Skeletal muscle tissue (tissue), 4 donors: Measurements from ENCODE around the gene MRGPRF. TPM values are rescaled to one million over a fixed set of nuclear protein-coding genes. Genes with fewer than 3 reads are reported as not detected.

Source experiments
- H3K27ac ChIP-seq: one replicate; pipeline ENCODE4 v1.7.0; 2013; ENCODE audit warnings: mild to moderate bottlenecking, low read depth, low read length, inconsistent platforms
- H3K27me3 ChIP-seq, 3 donors: one replicate each; pipeline ENCODE4 v1.7.0; 2013; ENCODE audit warnings: low read length in 3 of 3; ENCODE audit not compliant: control insufficient read depth in 3 of 3, insufficient read depth in 3 of 3
- H3K36me3 ChIP-seq, 3 donors: one replicate each; pipeline ENCODE4 v1.7.0; 2013; ENCODE audit warnings: low read length in 3 of 3; ENCODE audit not compliant: control insufficient read depth in 3 of 3, insufficient read depth in 3 of 3
- H3K4me1 ChIP-seq, 3 donors: one replicate each; pipeline ENCODE4 v1.7.0; 2013; ENCODE audit warnings: low read length in 3 of 3, mild to moderate bottlenecking in 3 of 3; ENCODE audit not compliant: control insufficient read depth in 3 of 3, insufficient read depth in 3 of 3
- H3K4me3 ChIP-seq, 3 donors: one replicate each; pipeline ENCODE4 v1.7.0; 2013; ENCODE audit warnings: low read length in 3 of 3
- H3K9ac ChIP-seq, 3 donors: one replicate each; pipeline ENCODE4 v1.7.0; 2013; ENCODE audit warnings: low read length in 3 of 3, mild to moderate bottlenecking in 3 of 3, moderate library complexity in 2 of 3, low read depth in 1 of 3
- H3K9me3 ChIP-seq, 3 donors: one replicate each; pipeline ENCODE4 v1.7.0; 2013; ENCODE audit warnings: low read length in 3 of 3; ENCODE audit not compliant: control insufficient read depth in 3 of 3
- total RNA-seq: library from RNA; depleted of rRNA; stranded (reverse); fragments of >200 nt; gene quantifications from one replicate; pipeline ENCODE4 v1.2.3, GENCODE V29; 2014
- donor health status: Osteomylitis.

MRGPRF gene
- total RNA-seq, 1 donor from 2014 or later = 16.7 TPM

DNA sequence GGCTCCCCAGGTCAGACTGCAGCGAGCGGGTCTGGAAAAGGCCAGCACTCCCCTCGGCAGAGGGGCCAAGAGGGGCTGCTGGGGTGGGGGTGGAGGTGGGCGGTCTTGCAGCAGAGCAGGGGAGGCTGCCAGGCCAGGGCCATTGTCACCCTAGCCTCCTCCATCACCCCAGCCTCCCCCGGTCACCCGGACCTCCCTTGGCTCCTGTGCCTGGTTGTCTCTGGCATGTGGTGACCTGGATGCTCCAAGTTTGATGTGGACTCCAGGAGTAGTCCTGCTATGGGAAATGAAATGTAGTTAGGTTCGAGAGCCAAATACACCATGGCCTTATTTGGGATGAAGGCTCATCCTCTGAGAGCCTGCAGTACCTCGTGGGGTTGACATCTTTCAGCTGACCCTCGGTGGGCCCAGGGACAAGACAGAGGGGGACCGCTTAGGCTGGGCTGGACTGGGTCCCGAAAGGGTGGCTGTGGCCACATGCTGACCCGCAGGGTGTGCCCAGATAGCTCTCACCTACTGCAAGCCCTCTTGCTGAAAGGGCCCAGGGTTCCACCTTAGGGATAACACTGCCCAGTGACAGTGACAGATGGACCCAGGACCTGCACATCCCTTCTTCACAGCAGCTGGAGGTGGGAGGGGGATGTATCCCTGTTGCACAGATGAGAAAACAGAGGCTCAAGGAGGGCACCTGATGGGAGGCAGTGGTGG, 56.3 kb downstream of the MRGPRF start:
- Histone ChIP-seq H3K27me3 (peaks cover 4 to 19% (median 8%) of the 10 kb centered on the region in 3 donors), H3K27ac (no peak overlapping the region), H3K36me3 (no peaks in the 10 kb centered on the region), H3K9me3 (no peaks in the 10 kb centered on the region), H3K4me1 (peaks cover 0 to 8% (median 3%) of the 10 kb centered on the region in 3 donors), H3K9ac (no peak overlapping the region), H3K4me3 (no peak overlapping the region)

GRCh38 chr11:68956142-68956541, 56.9 kb downstream of the MRGPRF start:
- Histone ChIP-seq H3K36me3 (no peaks in the 10 kb centered on the region), H3K27ac (no peak overlapping the region), H3K4me1 (peaks cover 0 to 8% (median 3%) of the 10 kb centered on the region in 3 donors), H3K4me3 (no peak overlapping the region), H3K9ac (no peak overlapping the region), H3K9me3 (no peaks in the 10 kb centered on the region), H3K27me3 (peaks cover 4 to 17% (median 6%) of the 10 kb centered on the region in 3 donors)

DNA sequence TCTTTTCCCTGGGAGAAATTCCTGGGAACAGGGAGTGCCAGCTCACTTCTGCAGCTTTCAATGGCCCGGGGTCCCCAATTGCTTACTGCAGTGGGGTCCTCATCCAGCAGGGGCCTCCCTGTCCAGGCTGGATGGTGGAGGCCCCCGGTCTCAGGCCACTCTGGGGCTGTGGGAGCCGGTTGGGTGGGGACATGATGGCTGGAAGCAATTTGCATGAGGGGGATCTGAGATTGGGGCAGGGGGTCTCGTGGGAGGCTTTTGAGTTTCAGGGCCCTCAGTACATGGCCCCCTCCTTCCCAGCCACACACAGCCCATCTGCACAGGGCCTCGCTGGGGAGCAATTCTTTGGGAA, 57.5 kb downstream of the MRGPRF start:
- no peak overlapping the region for H3K9ac ChIP-seq
- H3K9me3 ChIP-seq = no peaks in the 10 kb centered on the region
- H3K27me3 ChIP-seq = peaks cover 0 to 12% (median 4%) of the 10 kb centered on the region in 3 donors
- no peak overlapping the region for H3K4me3 ChIP-seq
- H3K4me1 ChIP-seq = peaks cover 0 to 8% (median 3%) of the 10 kb centered on the region in 3 donors
- no peaks in the 10 kb centered on the region for H3K36me3 ChIP-seq
- no peak overlapping the region for H3K27ac ChIP-seq

DNA sequence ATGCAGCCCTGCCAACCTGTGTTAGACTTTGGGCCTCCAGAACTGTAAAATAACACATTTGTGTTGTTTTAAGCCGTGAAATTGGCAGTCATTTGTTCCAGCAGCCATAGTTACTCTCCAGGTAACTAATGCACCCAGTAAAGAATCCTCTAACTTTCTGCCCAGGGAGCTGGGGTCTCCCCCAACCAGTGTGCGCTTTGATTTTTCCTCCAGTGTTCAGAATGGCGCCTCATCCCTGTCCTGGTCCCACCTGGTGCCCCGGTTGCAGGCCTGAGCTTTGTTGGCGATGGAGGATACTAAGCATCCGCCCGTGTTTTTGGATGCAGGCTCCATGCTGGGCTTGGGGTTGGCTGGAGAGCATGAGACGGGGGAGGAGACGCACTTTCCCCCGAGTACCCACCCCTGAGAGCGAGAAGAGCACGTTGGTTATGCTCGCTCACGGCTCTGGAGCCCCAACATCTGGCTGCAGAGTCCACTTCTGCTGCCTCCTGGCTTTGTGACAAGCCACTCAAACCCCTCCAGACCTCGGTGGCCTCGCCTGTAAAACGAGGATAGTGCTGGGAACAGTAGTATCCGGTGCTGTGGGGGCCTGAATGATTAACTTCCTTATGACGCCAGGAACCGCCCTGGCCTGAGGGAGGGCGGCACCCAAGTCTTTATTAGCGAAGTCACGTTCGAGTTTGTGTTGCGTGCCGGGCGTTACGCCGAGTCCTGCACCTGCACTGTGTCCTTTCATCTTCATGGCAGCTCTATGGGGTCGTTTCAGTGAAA, 58.0 kb downstream of the MRGPRF start:
- Histone ChIP-seq H3K4me3 (peak overlapping the region in 1 of 3 donors; percentile 13), H3K9ac (no peak overlapping the region)

More for the DNA sequence above, 58.0 kb downstream of the MRGPRF start:
- Histone ChIP-seq H3K4me1 (peaks cover 0 to 8% (median 3%) of the 10 kb centered on the region in 3 donors), H3K9me3 (no peaks in the 10 kb centered on the region), H3K36me3 (no peaks in the 10 kb centered on the region), H3K27me3 (peaks cover 0 to 6% (median 4%) of the 10 kb centered on the region in 3 donors), H3K27ac (no peak overlapping the region)

Other genes starting within 250 kb of the MRGPRF start
- 11.5 TPM for gene CPT1A, start 171.3 kb downstream of the MRGPRF start, total RNA-seq
- 53.2 TPM for gene MRPL21, start 109.4 kb downstream of the MRGPRF start, total RNA-seq
- gene IGHMBP2, start 109.4 kb downstream of the MRGPRF start, total RNA-seq = 11.0 TPM
- gene MRGPRD, start 32.3 kb downstream of the MRGPRF start, total RNA-seq = not detected
- gene TPCN2, start 35.7 kb upstream of the MRGPRF start, total RNA-seq = 6.8 TPM
- gene SMIM38, start 142.7 kb upstream of the MRGPRF start, total RNA-seq = under 0.01 TPM